GM18868 (cell line): Measurements from ENCODE around the gene F3.
"Not testable (repeated sequence)": the region's sequence is repeated elsewhere in the genome, so short reads cannot be mapped to it uniquely, and the experiment has no call there.

Experiments
- ATAC-seq: cut with Tn5 transposase; IDR thresholded peaks from one replicate; pipeline ENCODE4 v1.9.1; 2021; ENCODE audit warnings: mild to moderate bottlenecking, moderate library complexity; ENCODE audit not compliant: unreplicated experiment

F3 gene

DNA sequence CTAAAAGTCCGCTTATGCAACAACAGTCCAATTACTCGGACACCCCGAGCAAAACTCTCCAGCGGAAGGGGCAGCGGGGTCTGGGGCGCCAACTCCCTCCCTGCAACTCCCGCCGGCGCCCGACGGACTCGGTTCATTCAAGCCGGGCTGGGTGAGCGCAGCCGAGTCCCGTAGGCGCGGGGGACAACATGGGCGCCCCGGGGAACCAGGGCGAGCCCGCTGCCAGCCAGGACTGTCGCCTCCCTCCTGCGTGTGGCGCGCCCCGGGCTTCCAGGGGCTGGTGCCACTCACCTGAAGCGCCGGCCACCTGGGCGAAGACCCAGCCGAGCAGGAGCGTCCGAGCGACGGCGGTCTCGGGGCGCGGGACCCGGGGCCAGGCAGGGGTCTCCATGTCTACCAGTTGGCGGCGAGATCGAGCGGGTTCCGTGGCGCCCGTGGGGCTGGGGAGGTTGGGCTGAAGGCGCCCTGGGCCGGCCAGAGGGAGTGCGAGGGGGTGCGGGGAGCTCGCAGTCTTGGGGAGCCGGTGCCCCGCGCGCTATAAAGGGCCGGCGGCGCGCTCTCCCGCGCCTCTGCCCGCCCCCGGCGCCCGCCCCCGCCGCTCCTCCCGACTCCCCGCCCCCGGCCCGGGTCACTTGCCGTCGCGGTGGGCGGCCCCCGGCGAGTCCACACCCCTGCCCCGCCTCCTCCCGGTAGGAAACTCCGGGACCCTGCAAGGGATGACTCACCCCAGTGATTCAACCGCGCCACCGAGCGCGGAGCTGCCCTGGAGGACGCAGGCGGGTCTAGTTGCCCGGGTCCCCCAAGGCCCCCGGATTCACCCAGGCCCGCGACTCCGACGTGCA, at the start of gene F3:
F3 (minus strand) TSS at position 514 of the 842 bp plus-strand sequence; CDS start at position 391, 123 bp downstream.
- peak; percentile 90 for ATAC-seq

DNA sequence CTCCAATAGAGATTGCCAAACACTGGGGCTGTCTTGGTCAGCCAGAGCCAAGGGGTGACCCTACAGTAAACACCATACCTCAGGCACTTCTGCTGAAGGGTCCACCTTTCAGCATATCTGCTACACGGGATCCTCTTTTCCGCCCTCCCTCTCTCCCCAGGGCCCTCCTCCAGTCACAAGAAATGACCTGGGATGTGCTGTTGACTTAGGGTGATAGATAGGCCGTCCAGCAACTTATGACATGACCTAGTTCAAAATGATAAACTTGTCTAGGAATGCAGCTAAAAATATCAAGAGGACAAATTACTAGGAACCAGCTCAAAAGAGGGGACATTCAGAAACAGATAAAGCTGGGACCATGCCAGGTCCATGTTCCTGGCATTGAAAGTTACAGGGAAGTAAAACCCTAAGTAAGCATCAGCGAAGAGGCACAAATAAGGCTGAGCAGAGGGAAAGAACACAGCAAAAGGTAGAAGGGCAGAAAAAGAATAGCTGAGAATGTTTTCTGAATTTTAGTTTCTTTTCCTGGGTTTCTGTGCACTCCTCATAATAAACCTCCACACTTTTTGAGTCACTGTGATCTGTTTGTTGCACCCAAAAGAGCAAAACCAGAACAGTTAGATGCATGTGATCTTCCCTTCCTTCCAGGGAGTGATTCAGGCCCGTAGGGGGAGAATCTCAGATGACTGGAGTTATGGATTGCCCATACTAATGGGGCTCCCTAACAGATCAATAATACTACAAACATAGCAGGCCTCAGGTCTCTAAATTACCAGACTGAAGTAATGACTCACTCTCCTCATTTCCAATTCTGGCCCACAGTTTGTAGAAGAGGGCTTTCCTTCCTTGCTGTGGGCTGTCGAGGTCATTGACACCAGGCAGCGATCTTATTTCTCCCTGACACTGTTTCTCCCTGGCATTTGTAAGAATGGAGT, 48.9 kb upstream of the F3 start:
- ATAC-seq, result no peak

DNA sequence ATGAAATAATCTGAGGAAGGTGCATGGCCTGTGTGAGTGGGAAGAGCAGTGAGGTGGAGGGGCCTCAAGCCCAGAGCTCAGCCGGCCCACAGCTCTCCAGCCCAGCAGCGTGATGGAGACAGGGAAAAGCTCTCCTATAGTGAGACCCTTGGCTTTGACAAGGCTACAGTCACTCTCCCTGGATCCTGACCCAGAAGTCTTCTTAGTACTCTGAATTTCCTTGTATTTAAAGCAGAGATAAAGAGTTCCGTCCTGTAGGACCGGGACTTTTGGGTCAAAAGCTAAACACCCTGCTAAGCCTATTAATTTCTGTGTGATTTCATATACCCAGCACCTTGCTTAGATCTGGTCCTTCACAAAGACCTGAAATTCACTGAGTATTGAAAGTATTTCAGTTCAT, 48.2 kb upstream of the F3 start:
- ATAC-seq, result no peak

DNA sequence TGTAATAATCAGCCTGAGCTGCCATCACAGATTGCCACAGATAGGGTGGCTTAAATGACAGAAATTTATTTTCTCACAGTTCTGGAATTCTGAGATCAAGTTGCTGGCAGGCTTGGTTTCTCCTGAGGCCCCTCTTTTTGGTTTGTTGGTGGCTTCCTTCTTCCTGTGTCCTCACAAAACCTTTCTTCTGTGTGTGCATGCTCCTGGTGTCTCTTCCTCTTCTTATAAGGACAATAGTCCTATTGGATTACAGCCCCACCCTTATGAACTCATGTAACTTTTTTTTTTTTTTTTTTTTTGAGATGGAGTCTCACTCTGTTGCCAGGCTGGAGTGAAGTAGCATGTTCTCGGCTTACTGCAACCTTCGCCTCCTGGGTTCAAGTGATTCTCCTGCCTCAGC, 41.0 kb upstream of the F3 start:
- ATAC-seq, result no peak

DNA sequence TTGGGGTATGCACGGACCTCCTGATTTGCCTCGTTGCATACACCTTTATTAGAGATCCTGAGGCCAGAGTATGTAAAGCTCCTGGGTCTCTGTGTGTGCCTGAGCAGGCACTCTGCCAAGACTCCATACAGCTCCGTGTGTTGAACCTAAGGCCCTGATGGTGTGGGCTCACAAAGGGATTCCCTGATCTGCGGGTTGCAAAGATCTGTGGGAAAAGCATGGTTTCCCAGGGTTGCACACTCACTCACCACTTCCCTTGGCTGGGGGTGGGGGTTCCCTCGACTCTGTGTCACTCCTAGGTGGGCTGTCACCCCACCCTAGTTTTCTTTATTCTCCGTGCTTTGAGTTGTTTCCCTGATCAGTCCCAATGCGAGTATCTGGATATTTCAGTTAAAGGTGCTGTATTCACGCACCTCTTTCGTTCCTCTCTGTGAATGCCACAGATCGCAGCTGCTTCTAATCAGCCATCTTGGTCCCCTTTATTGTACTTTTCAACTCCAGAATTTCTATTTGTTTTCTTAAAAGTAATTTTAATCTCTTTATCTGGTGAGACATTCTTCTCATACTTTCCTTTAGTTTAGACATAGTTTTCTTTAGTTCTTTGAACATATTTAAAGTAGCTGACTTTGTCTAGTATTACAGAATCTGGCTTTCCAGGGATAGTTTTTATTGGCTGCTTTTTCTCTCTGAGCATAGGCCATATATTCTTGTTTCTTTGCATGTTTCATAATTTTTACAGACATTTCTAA, 39.0 kb upstream of the F3 start:
- no peak for ATAC-seq

DNA sequence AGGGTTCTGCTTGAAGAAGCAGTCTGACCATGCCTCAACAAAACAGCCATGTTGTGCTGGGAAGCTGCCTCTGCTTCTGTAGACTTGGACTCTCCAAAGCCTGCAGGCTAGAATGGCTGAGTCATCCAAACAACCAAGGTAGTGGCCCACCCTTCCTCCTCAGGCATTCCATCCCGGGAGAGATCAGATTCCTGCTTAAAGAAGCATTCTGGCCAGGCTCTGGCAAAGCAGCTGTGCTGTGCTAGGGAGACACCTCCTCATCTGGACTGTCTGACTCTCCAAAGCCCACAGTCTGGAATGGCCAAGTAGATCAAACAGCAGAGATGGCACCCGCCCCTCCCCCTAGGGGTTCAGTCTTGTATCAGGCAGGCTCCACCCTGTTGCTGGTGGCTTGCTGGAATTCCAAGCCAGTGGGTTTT, 38.3 kb upstream of the F3 start:
- ATAC-seq, result no peak

DNA sequence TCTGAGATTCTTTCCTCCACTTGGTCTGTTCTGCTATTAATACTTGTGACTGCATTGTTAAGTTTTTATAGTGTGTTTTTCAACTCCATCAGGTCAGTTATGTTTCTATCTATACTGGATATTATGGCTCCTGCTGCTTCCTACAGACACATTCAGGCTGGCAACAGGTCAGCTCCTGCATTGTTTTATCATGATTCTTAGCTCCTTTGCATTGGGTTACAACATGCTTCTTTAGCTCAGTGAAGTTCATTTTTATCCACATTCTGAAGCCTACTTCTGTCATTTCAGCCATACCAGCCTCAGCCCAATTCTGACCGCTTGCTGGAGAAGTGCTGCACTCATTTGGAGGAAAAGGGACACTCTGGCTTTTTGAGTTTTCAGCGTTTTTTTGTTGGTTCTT, 37.3 kb upstream of the F3 start:
- no peak for ATAC-seq

DNA sequence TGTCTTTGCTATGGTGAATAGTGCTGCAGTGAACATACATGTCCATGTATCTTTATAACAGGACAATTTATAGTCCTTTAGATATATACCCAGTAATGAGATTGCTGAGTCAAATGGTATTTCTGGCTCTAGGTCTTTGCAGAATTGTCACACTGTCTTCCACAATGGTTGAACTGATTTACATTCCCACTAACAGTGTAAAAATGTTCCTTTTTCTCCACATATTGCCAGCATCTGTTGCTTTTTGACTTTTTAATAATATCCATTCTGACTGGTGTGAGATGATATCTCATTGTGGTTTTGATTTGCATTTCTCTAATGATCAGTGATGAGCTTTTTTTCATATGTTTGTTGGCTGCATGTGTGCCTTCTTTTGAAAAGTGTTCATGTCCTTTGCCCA, 32.4 kb upstream of the F3 start:
- ATAC-seq, result not testable (repeated sequence)

DNA sequence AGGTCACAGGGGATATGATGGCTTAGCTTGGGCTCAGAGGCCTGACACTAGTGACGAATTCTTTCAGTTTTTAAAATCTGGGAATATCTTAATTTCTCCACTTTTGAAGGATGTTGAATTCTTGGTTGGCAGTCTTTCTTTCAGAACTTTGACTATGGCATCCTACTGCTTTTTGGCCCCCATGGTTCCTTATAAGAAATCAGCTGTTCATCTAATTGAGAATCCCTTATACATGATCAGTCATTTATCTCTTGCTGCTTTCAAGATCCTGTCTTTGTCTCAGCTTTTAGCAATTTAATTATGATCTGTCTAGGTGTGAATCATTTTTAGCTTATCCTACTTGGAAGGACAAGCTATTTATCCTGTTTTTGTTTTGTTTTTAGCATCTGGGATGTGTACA, 31.2 kb upstream of the F3 start:
- no peak for ATAC-seq

DNA sequence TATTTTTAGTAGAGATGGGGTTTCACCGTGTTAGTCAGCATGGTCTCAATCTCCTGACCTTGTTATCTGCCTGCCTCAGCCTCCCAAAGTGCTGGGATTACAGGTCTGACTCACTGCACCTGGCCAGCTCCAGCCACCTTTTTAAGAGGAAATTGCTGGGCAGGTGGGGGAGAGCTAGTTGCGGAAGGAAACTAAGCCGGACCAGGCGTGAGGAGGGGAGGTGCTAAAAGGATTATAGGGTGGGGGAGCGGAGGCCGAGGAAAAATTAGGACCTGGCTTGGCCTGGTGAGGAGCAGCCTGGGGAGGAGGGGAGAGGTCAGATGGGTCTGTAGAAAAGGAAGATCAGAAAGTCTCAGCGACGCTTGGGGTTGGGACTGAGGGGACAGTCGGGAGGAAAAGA, 29.4 kb upstream of the F3 start:
- not testable (repeated sequence) for ATAC-seq

DNA sequence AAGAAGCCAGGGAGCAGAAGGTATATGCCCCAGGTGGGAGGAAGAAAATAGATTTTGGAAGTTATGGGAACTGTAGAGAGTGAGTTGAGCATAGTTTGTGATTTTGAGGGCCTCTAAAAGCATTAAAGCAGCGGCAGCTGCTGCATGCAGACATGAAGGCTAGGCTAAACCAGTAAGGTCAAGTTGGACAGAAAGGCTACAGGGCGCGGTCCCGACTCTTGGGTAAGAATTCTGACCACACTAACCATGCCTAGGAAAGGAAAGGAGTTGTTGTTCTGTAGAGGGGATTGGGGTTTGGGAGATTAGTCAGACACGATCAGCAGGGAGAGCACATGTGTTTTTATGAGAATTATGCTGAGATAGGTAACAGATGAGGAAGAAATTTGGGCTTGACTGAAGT, 27.2 kb upstream of the F3 start:
- ATAC-seq, result not testable (repeated sequence)

DNA sequence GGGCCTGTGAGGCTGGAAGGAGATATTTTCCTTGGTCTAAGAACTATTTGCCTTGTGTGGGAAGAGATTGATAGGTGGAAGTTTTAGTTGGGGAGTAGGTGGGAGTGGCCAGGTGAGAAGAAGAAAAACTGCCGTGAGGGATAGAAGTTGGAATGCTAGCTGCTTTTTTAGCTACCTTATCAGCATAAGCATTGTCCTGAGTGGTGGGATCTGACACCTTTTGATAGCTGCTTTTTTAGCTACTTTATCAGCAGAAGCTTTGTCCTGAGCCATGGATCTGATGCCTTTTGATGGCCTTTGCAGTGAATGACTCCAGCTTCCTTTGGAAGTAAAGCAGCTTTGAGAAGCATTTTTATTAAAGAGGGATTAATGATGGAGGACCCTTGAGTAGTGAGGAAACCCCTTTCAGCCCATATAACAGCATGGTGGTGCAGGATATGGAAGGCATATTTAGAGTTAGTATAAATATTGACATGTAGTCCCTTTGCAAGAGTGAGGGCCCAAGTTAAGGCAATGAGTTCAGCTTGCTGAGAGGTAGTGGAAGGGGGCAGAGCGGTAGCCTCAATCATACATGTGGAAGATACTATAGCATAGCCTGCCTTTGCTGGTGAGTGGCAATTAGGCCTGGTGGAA, 26.5 kb upstream of the F3 start:
- not testable (repeated sequence) for ATAC-seq

DNA sequence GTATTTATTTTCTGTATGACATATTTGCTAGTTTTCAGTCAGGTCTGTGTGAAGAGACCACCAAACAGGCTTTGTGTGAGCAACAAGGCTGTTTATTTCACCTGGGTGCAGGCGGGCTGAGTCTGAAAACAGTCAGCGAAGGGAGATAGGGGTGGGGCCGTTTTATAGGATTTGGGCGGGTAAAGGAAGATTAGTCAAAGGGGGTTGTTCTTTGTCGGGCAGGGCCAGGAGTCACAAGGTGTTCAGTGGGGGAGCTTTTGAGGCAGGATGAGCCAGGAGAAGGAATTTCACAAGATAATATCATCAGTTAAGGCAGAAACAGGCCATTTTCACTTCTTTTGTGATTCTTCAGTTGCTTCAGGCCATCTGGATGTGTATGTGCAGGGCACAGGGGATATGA, 24.9 kb upstream of the F3 start:
- not testable (repeated sequence) for ATAC-seq

DNA sequence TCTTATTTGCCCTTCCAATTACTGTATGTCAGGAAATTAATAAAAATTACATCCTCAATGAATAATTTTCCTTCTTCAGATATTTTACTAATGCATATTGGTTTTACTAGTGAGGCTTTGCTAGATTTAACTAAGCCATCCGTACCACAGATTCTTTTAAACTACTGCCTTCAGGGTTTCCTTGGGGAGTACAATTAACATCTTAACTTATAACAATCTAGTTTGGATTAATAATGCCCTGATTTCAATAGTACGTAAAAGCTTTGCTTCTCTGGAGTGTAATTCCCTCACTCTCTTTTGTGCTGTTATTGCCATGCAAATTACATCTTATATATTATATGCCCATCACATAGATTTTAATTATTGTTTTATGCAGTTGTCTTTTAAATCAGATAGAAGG, 24.3 kb upstream of the F3 start:
- no peak for ATAC-seq

DNA sequence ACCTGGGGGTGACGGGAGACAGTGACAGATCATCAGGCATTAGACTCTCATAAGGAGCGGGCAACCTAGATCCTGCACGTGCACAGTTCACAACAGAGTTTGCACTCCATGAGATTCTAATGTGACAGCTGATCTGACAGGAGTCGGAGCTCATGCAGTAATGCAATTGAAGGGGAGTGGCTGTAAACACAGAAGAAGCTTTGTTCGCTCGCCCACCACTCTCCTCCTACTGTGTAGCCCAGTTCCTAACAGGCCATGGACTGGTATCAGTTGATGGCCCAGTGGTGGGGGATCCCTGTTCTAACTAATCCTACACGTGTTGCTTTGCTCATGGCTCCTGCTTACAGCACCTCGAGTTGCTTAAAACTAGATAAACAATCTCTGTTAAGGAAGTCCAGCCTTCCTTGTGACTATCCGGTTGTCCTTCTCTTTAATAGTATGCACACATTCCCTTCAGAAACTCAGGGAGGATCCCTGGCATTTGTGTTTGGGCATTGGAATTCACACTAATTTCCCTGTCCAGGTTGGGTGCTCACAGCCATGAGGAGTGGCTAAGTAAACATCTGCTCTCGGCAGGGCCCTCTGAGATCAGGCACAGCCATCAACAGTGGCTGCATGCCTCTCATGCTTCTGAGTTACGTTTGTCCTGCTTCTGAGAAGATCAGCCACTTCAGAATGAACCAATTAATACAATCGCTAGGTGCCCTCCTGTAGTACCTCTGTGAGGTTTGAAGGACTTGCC, 21.1 kb upstream of the F3 start:
- no peak for ATAC-seq

DNA sequence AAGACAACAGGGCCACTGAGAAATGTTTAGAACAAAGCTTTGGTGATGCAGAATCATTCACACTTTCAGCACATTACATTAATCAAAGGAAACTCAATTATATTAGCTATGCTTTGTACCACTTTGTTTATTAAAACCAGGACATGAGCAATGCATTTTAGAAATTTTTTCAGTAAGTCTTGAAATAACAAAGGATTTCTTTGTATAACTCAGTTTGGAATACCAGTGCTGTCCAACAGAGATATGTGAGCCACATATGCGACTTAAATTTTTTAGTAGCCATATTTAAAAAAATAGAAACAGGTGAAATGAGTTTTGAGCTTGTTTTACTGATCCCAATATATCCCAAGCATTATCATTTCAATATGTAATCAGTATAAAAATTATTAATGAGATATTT, 18.8 kb upstream of the F3 start:
- ATAC-seq, result no peak

DNA sequence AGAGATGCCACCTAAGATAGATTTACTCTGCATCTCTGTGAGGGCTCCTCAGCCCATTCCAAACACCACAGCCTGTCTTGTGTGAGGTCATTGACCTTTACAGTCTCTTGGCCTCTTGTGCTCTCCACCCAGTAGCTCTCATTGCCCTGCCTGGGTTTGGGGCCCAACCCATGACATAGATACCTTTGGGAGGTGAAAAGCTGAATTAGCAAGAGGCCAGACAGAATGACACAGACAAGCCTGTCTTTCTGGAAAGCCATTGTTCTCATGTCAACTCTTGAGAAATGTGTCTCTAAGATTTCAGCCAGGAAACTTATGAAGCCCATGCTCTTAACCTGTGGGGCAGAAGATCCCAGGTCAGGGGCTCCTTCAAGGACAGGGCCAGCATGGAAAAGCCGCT, 18.4 kb upstream of the F3 start:
- ATAC-seq, result no peak

DNA sequence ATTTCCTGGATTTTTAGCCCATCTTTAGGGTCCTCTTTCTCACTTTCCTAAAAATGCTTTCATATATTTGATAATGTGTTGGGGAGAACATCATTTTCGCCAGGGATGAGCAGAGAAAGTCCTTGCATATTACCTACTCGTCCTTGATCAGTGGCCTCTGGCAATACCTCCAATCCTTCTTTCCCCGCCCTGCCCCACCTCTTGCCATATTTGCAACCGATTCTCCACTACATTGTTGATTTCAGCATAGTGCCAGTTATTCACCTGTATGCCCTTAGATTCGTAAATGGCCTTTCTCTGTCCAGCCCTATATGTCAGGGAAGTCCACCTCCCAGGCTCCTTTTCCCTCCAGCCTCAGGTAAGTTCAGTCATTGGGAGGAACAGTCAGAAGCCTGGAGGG, 13.5 kb upstream of the F3 start:
- ATAC-seq, result no peak

DNA sequence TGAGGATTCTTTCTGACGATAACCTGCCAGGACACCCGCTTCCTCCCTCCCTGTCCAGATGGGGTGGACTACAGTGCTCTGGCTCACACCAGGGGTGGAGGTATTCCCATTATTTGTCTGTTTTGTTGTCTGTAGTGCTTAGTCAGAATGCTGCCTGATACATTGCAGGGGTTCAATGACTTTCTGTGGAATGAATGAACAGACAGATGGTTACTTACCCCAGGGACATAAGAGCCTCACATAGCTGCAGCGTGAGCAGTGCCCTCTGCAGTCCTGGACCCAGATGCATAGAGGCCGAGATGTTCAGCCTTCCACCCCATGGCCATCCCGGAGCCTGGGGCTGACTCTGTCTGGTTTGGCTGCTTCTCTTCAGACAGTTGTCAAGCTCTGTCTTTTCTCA, 13.0 kb upstream of the F3 start:
- no peak for ATAC-seq

DNA sequence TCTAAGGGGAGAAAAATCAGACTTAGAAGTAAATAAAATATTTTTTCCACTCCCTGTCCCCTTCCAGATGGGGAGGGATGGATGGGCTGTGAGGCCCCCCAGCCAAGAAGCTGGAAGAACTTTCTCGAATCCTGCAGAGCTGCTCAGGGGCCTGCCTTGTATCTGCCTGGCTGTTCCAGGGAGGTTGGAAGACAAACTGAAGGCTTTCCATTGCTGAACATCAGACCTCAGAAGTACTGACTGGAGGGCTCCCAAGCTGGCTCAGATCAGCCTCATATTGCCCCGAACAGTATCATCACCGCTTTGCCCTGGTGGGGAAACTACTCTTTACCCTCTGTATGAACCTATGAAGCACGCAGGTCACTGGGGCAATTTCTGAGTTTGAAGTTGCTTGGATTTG, 12.4 kb upstream of the F3 start:
- no peak for ATAC-seq
